GM12864 (cell line): ENCODE data around the gene IDE.
"Not testable (repeated sequence)": the region's sequence is repeated elsewhere in the genome, so short reads cannot be mapped to it uniquely, and the experiment has no call there.

Source experiments
- DNase-seq: peaks from one replicate; pipeline ENCODE4 v3.0.0-alpha.2; 2011; ENCODE audit warnings: low read depth
- H3K4me3 ChIP-seq: 2 replicates; pipeline ENCODE4 v1.5.1; 2011; ENCODE audit warnings: mild to moderate bottlenecking, low read depth, low read length, control low read depth
- TF ChIP-seq, protein P1 (sequence below): IDR thresholded peaks from 2 replicates; pipeline ENCODE4 v1.5.1; 2011; ENCODE audit warnings: low read depth, mild to moderate bottlenecking, moderate library complexity, low read length, control low read depth, inconsistent platforms; ENCODE audit errors: missing control alignments

The IDE gene

DNA sequence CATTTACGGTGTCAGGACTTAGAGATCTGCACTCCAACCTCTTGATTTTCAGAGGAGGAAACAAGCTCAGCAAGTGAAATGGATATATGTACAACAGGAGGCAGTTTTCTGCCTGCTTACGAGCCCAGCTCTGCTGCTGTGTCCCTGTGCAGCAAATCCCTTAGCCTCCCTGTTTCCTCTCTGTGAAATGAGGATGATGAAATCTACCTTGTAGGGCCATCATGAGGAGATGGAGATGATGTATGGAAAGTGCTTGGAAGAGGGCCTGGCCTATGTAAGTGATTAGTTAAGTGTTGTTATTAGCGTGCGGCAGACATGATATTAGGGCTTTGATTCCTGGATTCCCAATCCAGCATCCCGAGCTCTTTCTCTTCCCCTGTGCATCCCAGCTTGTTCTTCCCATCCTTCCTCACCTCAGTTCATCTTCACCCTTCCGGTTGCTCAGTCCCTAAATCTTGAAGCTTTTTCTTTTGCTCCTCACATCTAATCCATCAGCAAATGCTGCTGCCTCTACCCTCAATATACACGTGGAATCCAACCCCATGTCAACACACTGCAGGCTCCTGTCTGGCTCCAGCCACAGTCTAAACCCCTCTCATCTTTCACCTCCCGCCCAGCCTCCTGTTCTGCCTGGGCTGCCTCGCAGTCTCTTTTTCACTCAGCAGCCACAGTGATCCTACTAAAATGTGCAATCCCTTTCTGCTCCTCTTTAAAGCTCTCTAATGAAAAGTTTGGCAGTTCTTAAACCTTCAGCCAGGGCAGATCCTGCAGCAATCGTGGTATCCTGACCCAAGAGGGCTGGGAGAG, 169.1 kb downstream of the IDE start:
- DNase-seq, result no peak
- TF ChIP-seq, protein P1, sequence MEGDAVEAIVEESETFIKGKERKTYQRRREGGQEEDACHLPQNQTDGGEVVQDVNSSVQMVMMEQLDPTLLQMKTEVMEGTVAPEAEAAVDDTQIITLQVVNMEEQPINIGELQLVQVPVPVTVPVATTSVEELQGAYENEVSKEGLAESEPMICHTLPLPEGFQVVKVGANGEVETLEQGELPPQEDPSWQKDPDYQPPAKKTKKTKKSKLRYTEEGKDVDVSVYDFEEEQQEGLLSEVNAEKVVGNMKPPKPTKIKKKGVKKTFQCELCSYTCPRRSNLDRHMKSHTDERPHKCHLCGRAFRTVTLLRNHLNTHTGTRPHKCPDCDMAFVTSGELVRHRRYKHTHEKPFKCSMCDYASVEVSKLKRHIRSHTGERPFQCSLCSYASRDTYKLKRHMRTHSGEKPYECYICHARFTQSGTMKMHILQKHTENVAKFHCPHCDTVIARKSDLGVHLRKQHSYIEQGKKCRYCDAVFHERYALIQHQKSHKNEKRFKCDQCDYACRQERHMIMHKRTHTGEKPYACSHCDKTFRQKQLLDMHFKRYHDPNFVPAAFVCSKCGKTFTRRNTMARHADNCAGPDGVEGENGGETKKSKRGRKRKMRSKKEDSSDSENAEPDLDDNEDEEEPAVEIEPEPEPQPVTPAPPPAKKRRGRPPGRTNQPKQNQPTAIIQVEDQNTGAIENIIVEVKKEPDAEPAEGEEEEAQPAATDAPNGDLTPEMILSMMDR, result no peak
- no peak overlapping the region for H3K4me3 ChIP-seq

DNA sequence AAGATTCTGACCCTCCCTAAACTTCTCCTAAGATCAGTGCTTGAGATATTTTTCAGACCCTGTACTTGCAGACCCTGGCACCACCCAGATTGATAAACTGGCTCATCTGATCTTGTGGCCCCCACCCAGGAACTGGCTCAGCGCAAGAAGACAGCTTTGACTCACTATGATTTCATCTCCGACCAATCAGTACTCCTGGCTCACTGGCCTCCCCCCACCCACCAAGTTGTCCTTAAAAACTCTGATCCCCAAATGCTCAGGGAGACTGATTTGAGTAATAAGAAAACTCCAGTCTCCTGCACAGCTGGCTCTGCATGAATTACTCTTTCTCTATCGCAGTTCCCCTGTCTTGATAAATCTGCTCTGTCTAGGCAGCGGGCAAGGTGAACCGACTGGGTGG, 171.7 kb downstream of the IDE start:
- DNase-seq, H3K4me3 ChIP-seq: not testable (repeated sequence)
